Loucy (cell line): ENCODE data around the gene CARD19.
"Not testable (repeated sequence)": the region's sequence is repeated elsewhere in the genome, so short reads cannot be mapped to it uniquely, and the experiment has no call there.

Source experiments
- EZH2phosphoT487 ChIP-seq: fragments of 200-600 bp; IDR thresholded peaks from 2 replicates; pipeline ENCODE4 v1.6.1; 2018; ENCODE audit warnings: antibody characterized with exemption, mild to moderate bottlenecking, moderate library complexity, borderline replicate concordance
- TF ChIP-seq, protein P1 (sequence below): fragments of 200-600 bp; sonication (generic); conservative IDR thresholded peaks from 2 replicates; pipeline ENCODE4 v1.5.1; 2014; ENCODE audit warnings: mild to moderate bottlenecking, antibody characterized with exemption, low read length

DNA sequence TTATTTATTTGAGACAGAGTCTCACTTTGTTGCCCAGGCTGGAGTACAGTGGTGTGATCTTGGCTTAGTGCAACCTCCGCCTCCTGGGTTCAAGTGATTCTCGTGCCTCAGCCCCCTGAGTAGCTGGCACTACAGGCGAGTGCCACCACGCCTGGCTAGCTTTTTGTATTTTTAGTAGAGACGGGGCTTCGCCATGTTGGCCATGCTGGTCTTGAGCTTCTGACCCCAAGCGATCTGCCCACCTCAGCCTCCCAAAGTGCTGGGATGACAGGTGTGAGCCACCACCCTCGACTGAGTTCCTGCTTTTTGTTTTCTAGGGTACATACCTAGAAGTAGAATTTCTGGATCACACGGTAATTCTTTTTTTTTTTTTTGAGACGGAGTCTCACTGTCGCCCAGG is 5.1 kb downstream of the CARD19 start:
- TF ChIP-seq, protein P1, sequence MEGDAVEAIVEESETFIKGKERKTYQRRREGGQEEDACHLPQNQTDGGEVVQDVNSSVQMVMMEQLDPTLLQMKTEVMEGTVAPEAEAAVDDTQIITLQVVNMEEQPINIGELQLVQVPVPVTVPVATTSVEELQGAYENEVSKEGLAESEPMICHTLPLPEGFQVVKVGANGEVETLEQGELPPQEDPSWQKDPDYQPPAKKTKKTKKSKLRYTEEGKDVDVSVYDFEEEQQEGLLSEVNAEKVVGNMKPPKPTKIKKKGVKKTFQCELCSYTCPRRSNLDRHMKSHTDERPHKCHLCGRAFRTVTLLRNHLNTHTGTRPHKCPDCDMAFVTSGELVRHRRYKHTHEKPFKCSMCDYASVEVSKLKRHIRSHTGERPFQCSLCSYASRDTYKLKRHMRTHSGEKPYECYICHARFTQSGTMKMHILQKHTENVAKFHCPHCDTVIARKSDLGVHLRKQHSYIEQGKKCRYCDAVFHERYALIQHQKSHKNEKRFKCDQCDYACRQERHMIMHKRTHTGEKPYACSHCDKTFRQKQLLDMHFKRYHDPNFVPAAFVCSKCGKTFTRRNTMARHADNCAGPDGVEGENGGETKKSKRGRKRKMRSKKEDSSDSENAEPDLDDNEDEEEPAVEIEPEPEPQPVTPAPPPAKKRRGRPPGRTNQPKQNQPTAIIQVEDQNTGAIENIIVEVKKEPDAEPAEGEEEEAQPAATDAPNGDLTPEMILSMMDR: not testable (repeated sequence)
- not testable (repeated sequence) for TF ChIP-seq EZH2phosphoT487
